NB4 (cell line): ENCODE data around the gene EPB41L2.

Experiments
- MAX ChIP-seq: IDR thresholded peaks from 2 replicates; pipeline ENCODE4 v1.6.1; 2011; ENCODE audit warnings: low read depth, low read length
- MYC ChIP-seq: IDR thresholded peaks from 2 replicates; pipeline ENCODE4 v1.6.1; 2011; ENCODE audit warnings: low read depth, low read length
- POLR2A ChIP-seq: IDR thresholded peaks from 2 replicates; pipeline ENCODE4 v1.6.1; 2011; ENCODE audit warnings: mild to moderate bottlenecking; ENCODE audit not compliant: insufficient read length; ENCODE audit errors: extremely low read depth
- TF ChIP-seq, protein P1 (sequence below): IDR thresholded peaks from one replicate; pipeline ENCODE4 v1.5.1; 2012; ENCODE audit warnings: low read depth, low read length

GRCh38 chr6:131060311-131060710, 2.7 kb downstream of the EPB41L2 start:
- TF ChIP-seq POLR2A (no peak), MYC (no peak), MAX (no peak)
- TF ChIP-seq, protein P1, sequence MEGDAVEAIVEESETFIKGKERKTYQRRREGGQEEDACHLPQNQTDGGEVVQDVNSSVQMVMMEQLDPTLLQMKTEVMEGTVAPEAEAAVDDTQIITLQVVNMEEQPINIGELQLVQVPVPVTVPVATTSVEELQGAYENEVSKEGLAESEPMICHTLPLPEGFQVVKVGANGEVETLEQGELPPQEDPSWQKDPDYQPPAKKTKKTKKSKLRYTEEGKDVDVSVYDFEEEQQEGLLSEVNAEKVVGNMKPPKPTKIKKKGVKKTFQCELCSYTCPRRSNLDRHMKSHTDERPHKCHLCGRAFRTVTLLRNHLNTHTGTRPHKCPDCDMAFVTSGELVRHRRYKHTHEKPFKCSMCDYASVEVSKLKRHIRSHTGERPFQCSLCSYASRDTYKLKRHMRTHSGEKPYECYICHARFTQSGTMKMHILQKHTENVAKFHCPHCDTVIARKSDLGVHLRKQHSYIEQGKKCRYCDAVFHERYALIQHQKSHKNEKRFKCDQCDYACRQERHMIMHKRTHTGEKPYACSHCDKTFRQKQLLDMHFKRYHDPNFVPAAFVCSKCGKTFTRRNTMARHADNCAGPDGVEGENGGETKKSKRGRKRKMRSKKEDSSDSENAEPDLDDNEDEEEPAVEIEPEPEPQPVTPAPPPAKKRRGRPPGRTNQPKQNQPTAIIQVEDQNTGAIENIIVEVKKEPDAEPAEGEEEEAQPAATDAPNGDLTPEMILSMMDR = no peak
